GM18909 (cell line): ENCODE measurements around the gene GPRASP3.
A peak's percentile ranks its signal among the peaks of the same experiment; 100 is the strongest.
"Not testable (repeated sequence)": the region's sequence is repeated elsewhere in the genome, so short reads cannot be mapped to it uniquely, and the experiment has no call there.

Experiments used
- ATAC-seq: cut with Tn5 transposase; IDR thresholded peaks from one replicate; pipeline ENCODE4 v1.9.1; 2021; ENCODE audit warnings: mild to moderate bottlenecking; ENCODE audit not compliant: unreplicated experiment, poor library complexity

Gene GPRASP3, protein sequence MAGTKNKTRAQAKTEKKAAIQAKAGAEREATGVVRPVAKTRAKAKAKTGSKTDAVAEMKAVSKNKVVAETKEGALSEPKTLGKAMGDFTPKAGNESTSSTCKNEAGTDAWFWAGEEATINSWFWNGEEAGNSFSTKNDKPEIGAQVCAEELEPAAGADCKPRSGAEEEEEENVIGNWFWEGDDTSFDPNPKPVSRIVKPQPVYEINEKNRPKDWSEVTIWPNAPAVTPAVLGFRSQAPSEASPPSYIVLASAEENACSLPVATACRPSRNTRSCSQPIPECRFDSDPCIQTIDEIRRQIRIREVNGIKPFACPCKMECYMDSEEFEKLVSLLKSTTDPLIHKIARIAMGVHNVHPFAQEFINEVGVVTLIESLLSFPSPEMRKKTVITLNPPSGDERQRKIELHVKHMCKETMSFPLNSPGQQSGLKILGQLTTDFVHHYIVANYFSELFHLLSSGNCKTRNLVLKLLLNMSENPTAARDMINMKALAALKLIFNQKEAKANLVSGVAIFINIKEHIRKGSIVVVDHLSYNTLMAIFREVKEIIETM

DNA sequence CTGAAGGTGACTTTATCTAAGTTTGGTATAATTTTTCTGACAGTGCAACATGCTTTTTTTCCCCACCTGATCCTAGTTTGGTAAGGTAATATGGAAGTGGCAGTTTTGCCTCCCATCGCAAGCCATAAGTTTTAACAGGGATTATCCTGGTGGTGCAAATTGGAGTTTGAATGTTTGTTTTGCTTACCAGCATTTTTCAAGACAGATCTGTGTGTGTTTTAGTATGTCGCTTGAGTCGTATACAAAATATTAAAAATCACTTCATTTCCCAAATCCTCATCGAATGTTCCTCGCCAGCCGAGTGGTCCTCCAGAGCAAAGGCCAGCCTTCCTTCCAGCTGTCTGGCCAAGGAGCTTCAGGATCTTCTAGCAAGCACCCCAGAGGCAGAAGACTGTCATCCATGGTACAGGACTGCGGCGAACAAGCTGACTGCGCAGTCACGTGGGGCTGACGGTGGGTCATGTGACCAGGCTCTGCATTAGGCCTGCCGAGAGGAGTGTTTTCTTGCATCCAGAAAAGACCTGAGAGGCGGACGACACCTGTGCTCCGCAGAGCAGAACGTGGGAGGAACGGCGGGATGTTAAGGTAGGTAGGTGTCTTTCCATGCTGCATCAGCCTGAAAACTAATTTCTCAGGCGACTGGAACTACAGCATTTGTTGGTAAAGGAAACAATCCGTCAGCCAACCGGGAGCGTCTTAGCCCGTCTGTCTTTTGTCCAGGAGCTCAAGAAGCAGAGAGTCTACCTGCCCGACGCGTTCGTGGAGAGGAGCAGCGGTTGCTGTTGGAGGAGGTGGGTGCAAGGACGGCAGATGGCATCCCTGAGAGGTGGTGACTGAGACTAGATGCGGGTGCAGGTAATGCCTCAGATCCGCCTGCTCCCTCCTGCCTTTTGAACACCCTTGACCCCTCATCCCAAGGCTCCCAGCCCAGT is at the start of gene GPRASP3:
Gene GPRASP3 (plus strand): TSS at position 507 of the 932 bp plus-strand sequence. CDS start 28,253 bp downstream, outside the sequence.
- peak; percentile 98 for ATAC-seq

DNA sequence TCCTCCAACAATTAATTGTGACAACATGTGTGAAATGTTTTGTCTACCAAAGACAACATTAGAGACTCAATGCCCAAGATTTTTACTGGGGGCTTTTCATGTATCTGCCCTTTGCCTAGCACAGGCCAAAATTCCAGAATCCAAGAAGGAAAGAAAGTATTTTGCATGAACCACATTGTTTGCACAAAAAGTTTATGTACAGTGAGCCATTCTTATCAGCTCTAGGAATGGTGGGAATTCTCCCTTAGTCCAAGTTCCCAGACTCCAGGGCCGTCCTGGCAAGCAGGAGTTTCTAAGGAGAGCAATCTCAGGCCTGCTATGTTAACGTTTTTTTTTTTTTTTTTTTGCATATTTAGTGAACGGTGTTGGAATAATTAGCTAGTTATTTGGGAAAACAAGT is 47.7 kb upstream of the GPRASP3 start:
- no peak for ATAC-seq

DNA sequence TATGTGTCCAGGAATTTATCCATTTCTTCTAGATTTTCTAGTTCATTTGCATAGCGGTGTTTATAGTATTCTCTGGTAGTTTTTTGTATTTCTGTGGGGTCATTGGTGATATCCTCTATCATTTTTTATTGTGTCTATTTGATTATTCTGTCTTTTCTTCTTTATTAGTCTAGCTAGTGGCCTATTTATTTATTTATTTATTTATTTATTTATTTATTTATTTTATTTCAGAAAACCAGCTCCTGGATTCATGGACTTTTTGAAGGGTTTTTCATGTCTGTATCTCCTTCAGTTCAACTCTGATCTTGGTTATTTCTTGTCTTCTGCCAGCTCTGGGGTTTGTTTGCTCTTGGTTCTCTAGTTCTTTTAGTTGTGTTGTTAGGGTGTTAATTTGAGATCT is 43.1 kb upstream of the GPRASP3 start:
- ATAC-seq = not testable (repeated sequence)

DNA sequence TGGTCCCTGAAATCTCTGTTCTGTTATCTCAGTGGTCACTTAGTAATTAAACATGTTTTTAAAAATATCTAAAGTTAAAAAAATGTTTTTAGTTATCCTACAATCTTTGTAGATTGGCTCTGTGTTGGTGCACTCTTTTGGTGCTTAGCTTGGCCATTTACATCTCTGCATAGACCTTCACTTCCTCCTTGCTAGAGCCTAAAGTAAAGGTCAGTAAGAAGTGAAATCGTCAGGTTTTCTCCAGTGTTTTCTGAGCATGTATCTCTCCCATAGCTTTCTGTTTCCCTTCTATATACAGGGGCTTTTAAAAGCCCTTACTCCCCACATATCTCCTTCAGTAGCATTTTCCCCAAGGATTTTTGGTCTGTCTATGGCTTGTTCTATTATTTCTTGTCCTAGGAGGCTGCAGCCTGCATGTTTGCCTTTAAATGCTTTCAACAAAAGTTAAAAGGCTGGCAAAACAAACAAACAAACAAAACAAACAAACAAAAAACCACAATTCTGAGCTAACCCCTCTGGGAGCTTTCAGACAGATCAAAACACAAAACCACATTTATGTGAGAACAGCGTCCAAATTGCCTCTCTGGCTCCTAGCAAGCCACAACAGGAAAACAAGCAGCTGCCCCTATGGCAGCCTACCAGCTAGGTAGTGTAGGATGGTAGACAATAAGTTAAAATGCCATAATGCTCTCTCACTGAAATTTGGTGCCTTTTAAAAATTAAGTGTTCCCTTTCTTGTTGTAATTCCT is 35.6 kb upstream of the GPRASP3 start:
- no peak for ATAC-seq

DNA sequence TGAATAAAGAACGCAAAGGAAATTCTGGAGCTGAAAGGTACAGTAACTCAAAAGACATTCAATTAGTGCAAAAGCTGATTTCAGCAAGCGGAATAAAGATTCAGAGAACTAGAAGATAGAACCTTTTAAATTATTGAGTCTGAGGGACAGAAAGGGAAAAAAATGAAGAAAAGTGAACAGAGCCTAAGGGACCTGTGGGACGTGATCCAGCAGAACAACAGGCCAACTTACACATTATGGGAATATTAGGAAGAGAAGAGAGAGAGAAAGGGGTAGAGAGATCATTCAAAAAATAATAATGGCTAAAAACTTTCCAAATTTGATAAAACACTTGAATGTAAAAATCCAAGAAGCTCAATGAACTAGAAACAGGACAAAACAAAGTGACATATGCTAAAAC is 25.8 kb upstream of the GPRASP3 start:
- no peak for ATAC-seq

DNA sequence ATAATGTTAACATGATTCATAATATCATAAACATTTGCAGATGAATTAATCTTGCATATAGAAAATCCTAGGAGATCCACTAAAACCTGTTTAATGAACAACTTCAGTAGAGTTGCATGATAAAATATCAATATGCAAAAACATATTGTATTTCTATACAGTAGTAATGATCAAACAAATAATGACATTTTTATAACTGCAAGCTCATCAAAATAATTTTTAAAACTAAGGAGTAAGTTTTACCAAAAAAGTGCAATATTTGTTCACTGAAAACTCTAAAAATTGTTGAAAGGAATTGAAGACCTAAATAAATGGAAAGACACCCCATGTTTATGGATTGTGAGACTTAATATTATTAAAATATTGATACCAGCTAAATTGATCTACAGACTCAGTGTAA is 24.2 kb upstream of the GPRASP3 start:
- ATAC-seq = no peak

DNA sequence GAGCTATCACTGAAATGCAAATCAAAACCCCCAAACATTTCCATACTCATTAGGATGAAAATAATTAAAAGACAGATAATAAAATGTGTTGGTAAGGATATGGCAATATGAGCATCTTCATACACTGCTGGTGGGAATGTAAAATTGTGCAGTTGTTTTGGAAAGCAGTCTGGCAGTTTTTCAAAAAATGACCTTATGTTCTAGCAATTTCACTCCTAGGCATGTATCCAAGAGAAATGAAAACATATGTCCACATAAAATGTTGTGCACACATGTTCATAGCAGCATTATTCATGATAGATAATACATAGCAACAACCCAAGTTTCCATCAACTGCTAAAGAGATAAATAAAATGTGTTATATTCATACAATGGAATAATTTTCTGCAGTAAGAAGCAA is 23.0 kb upstream of the GPRASP3 start:
- no peak for ATAC-seq

DNA sequence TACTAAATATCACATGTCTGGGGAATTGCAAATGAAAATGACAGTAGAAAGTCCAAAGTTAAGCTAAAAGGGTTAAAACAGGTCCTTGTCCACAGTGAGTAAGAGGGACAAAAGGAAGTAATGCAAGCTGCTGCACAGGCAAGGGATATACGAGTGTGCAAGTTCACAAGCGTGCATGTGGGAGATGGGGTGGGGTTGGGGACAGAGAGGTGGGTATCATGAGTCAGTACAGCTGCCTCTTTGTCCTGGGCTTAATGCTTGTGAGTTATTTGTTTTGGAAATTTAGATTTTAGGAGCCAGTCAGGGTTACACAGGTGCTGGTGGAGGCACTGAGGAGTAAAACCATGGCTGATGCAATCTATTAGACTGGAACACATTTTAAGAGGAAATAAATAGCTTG is 11.6 kb upstream of the GPRASP3 start:
- ATAC-seq = no peak

DNA sequence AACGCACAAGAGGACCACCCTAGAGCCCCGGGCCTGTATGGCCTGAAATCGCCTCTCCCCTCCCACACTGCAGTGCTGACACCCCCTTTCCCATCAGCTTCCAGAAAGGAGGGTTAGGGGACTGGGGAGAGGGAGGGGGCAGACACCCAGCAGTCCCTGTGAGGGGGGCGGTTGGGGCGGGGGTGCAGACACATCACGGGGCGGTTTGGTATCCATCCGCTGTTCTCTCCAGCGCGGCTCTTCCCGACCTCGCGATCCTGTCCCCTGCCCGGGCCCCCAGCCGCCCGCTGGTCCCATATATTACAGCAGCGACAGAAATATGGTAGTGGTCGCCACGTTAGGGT is 8.7 kb upstream of the GPRASP3 start:
- no peak for ATAC-seq

DNA sequence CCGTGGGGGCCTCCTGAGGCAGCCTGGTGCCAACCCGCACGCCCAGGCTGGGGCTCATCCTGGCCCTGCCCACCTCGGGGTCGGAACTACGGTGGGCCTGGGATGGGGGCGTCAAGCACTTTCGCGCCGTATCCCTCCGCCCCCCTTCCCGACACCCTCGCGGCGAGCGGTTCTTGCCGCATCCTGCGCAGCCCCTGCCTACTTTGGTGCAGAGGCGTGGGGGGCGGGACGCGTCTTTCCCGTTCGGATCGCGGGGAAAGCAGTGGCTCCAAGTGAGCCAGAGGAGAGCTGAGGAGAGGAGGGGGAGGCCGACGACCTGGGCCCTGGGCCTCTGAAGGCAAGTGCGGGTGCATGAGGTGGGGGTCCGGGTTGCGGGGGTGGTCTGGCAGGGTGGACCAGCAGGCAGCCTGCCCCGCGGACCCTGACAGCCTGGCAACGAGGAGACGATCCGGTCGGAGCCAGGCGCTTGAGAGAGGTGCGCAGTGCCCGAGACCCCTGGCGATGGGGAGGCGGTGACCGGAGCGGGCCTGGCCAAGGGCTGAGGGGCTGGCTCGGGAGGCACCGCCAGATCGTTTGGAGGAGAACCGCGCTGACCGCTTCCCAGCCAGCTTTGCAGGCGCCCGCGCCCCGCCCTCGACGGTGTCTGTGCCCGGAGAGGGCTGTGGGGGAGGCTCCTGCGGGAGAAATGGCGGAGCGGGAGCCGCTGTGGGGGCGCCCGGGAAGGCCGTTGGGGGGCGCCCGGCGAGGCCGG is 8.2 kb upstream of the GPRASP3 start, which contains the start of gene GPRASP2:
Gene GPRASP2 (plus strand): TSS at position 233 of the 751 bp plus-strand sequence. CDS start 2,422 bp downstream, outside the sequence.
- ATAC-seq = no peak

DNA sequence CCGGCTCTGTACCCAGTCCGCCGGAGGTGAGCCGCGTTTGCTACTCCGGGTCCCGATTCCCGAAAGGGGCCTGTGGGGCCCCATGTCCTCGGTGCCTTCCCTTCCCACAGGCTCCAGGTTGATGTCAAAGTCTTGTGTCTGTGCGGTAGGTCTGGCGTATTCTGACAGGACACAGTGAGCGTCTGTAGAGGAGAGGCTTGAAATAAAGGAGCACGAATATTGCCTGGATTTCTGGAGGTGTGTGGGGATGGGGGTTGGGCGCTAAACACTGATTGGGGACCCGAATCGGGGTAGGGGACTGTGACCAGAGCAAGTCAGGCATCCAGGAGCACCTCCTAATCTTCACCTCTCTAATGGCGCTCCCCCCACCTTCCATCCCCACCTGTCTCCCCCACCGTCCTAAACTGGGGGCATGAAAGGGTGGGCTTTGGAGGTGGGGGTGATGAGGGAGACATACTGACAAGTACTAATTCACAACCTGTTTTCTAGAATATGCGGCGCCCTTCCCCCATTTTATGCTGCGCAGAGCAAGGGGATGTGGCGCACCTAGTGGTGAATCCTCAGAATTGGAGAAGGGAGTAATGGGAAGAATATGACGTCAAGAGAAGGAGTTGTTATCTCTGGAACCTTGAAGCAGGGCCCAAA is 7.4 kb upstream of the GPRASP3 start:
- no peak for ATAC-seq

DNA sequence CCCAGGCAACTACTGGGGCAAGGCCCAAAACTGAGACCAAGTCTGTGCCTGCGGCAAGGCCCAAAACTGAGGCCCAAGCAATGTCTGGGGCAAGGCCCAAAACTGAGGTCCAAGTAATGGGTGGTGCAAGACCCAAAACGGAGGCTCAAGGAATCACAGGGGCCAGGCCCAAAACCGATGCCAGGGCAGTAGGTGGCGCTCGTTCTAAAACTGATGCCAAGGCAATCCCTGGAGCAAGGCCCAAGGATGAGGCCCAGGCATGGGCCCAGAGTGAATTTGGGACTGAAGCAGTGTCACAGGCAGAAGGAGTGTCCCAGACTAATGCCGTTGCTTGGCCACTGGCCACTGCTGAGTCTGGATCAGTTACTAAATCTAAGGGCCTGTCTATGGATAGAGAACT is 5.5 kb upstream of the GPRASP3 start:
- ATAC-seq = no peak

DNA sequence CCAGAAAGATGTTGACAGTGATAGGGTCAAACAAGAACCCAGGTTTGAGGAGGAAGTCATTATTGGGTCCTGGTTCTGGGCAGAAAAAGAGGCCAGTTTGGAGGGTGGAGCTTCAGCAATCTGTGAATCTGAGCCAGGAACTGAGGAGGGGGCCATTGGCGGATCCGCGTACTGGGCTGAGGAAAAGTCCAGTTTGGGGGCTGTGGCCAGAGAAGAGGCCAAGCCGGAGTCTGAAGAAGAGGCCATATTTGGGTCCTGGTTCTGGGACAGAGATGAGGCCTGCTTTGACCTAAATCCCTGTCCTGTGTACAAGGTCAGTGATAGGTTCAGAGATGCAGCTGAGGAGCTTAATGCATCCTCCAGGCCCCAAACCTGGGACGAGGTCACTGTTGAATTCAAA is 4.6 kb upstream of the GPRASP3 start:
- ATAC-seq = no peak

DNA sequence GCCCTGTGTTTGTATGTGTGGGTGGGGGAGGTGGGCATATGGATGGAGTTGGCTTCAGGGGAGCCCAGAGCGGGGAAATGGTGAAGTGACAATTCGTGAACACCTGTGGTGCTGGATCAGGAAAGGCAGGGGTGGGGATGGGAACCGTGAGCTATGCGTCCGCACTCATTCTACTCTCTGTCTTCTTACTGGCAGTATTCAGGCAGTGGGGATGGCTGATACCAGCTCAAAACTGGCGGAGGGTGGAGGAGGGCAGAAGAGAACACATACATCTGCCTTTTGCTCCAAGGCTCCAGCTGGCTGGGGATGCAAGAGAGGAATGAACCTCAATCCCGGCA is 595 bp downstream of the GPRASP3 start:
- not testable (repeated sequence) for ATAC-seq

DNA sequence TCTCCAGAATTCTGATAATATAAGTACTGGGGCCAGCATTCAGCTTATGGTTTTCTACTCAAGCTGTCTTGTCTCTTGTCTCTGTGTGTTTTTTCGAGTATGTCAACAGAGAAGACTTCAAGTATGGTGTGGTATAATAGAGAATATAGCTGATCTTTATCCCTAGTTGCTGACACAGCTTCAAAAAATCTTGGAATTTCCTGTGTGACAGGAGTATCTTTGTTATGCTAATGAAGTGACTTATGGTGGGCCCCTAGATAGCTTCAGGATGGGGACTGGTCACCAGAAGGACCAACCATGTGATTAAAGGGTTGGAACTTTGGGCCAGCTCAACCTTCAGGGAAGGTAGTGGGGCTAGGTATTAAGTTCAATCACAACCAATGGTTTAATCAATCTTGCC is 2.9 kb downstream of the GPRASP3 start:
- no peak for ATAC-seq

DNA sequence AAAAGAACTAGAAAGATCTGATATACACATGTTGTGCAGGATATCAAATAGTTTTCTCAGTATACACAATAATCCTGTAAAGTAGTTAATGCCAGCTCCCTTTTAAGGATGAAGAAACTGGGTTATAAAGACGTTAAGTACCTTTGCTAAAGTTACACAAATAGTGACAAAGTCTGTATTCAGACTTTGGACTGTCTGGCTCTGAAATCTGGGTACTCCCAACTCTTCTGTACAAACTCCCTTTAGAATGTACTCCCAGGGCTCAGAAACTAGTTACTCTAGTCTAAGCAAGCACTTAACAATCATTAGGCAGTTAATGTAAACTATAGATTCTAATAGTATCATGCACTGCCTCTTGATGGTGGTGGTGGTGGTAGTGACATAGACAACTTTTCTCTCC is 7.2 kb downstream of the GPRASP3 start:
- ATAC-seq = no peak

DNA sequence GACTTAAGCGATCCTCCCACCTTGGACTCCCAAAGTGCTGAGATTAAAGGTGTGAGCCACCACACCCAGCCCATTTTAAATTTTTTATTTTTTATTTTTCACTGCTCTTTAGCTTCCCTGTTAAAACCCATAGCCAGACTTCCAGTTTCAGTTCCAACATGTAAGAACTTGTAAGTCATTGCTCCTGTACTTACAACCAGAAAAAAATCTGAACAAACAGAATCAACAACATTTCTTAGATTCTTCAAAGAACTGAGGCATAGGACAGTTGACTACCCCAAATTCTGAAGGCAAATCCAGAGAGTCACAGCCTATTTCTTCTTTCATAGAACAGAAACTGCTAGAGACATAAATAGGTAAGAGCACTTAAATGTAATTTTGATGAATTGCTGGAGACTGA is 8.1 kb downstream of the GPRASP3 start:
- ATAC-seq = no peak

DNA sequence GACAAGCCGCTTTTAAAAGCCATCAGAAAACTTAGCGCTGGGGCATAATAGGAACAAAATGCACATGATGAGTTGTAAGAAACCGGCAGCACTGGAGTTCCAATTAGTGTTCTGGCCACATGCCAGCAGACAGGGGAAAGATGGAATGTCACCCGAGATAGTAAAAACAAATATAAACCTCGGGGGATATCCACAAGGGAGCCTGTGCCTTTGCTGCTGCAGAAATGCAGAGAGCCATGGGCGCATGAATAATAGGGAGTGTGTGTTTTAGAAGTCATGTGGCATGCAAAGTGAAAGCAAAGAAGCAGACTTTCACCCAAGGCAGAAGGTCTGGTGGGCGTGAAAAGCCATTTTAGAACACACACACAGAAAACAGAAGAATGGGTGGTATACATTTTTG is 19.1 kb downstream of the GPRASP3 start:
- no peak for ATAC-seq

DNA sequence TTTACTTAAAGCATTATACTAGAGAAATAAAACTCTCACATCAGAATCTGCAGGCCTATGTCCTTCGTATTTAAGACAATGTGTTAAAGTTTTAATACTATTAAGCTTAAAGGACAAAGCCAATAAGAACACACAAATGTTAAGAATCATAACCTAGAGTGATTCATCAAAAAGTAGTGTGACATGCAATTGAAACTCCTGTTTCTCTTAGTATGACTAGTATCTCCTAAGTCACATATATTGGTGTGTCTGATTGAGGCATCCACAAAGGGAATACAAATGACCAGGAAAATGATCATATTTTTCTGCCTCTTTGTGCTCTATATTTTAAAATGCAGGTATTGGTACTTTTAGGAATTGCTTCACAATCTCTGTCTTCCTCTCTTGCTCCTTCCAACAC is 23.8 kb downstream of the GPRASP3 start:
- ATAC-seq = no peak
